HFFc6 (cell line): Measurements from ENCODE around the gene TSPAN1. TPM values are rescaled to one million over a fixed set of nuclear protein-coding genes. Genes with fewer than 3 reads are reported as not detected.

Source experiments
- DNase-seq: peaks from one replicate; pipeline ENCODE4 v3.0.0-alpha.2; 2018
- H3K27ac Mint-ChIP-seq: 2 replicates; pipeline ENCODE4 v1.8.0; 2020; ENCODE audit warnings: mild to moderate bottlenecking, mixed read lengths
- H3K27me3 Mint-ChIP-seq: 2 replicates; pipeline ENCODE4 v1.8.0; 2021; ENCODE audit warnings: mild to moderate bottlenecking, moderate library complexity, mixed read lengths; ENCODE audit not compliant: insufficient read depth
- H3K36me3 Mint-ChIP-seq: 2 replicates; pipeline ENCODE4 v1.8.0; 2021; ENCODE audit warnings: low read depth, mixed read lengths
- H3K4me1 Mint-ChIP-seq: 2 replicates; pipeline ENCODE4 v1.8.0; 2020; ENCODE audit warnings: low read depth, mixed read lengths
- H3K4me3 Mint-ChIP-seq: 2 replicates; pipeline ENCODE4 v1.8.0; 2020; ENCODE audit warnings: mild to moderate bottlenecking, moderate library complexity, mixed read lengths
- H3K9me3 Mint-ChIP-seq: 2 replicates; pipeline ENCODE4 v1.8.0; 2020; ENCODE audit warnings: mild to moderate bottlenecking, mixed read lengths
- total RNA-seq, 6 experiments: library from RNA; stranded (reverse); fragmentation: NEBNext Ultra II Directional; extraction: Animal tissue kit (Norgen Biotek cat#: 25700); gene quantifications; 2 replicates in 1 of 6; 3 replicates in 5 of 6; pipeline ENCODE4 v1.2.3, GENCODE V29; 2021
- TF ChIP-seq, protein P1 (sequence below): fragments of 200-600 bp; sonication (generic); IDR thresholded peaks from 2 replicates; pipeline ENCODE4 v1.5.0; 2021; ENCODE audit warnings: antibody characterized with exemption, mild to moderate bottlenecking

TSPAN1 gene
- total RNA-seq, 6 experiments from 2014 or later: 0.80 to 1.9 (median 1.1) TPM

- H3K9me3 Mint-ChIP-seq: no peaks in the 10 kb centered on the region
- no peak for DNase-seq
- H3K27me3 Mint-ChIP-seq: no peaks in the 10 kb centered on the region
- TF ChIP-seq, protein P1, sequence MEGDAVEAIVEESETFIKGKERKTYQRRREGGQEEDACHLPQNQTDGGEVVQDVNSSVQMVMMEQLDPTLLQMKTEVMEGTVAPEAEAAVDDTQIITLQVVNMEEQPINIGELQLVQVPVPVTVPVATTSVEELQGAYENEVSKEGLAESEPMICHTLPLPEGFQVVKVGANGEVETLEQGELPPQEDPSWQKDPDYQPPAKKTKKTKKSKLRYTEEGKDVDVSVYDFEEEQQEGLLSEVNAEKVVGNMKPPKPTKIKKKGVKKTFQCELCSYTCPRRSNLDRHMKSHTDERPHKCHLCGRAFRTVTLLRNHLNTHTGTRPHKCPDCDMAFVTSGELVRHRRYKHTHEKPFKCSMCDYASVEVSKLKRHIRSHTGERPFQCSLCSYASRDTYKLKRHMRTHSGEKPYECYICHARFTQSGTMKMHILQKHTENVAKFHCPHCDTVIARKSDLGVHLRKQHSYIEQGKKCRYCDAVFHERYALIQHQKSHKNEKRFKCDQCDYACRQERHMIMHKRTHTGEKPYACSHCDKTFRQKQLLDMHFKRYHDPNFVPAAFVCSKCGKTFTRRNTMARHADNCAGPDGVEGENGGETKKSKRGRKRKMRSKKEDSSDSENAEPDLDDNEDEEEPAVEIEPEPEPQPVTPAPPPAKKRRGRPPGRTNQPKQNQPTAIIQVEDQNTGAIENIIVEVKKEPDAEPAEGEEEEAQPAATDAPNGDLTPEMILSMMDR: no peak
- H3K27ac Mint-ChIP-seq: no peak overlapping the region
- peaks cover 7% of the 10 kb centered on the region; the same call in 1 of the 2 replicates for H3K4me1 Mint-ChIP-seq
- no peak overlapping the region for H3K4me3 Mint-ChIP-seq
- H3K36me3 Mint-ChIP-seq: no peaks in the 10 kb centered on the region
Measured at GRCh38 chr1:46180082-46180616, 5.3 kb downstream of the TSPAN1 start.

GRCh38 chr1:46181343-46182260 is 6.7 kb downstream of the TSPAN1 start:
- peak overlapping the region; percentile 88 for H3K27ac Mint-ChIP-seq
- no peaks in the 10 kb centered on the region for H3K9me3 Mint-ChIP-seq

GRCh38 chr1:46183079-46183847 is 8.4 kb downstream of the TSPAN1 start:
- H3K4me1 Mint-ChIP-seq: peaks cover 1% of the 10 kb centered on the region; the same call in 1 of the 2 replicates
- no peak overlapping the region for H3K4me3 Mint-ChIP-seq
- no peaks in the 10 kb centered on the region for H3K27me3 Mint-ChIP-seq
- peak; percentile 96 for DNase-seq
- TF ChIP-seq, protein P1: no peak
- peak overlapping the region; percentile 88 for H3K27ac Mint-ChIP-seq
- no peaks in the 10 kb centered on the region for H3K9me3 Mint-ChIP-seq
- H3K36me3 Mint-ChIP-seq: peaks cover 8% of the 10 kb centered on the region

More at GRCh38 chr1:46181343-46182260, 6.7 kb downstream of the TSPAN1 start:
- DNase-seq: peak; percentile 37
- Mint-ChIP-seq H3K4me1 (peaks cover 7% of the 10 kb centered on the region; the same call in 1 of the 2 replicates), H3K4me3 (peak overlapping the region; percentile 61), H3K36me3 (no peaks in the 10 kb centered on the region), H3K27me3 (no peaks in the 10 kb centered on the region)
- TF ChIP-seq, protein P1: no peak

- TF ChIP-seq, protein P1: no peak
- peak overlapping the region; percentile 88 for H3K27ac Mint-ChIP-seq
- peaks cover 10% of the 10 kb centered on the region for H3K36me3 Mint-ChIP-seq
- H3K4me3 Mint-ChIP-seq: peak overlapping the region; percentile 20; the same call in 1 of the 2 replicates
- no peaks in the 10 kb centered on the region for H3K27me3 Mint-ChIP-seq
- DNase-seq: no peak
- peaks cover 6% of the 10 kb centered on the region; the same call in 1 of the 2 replicates for H3K4me1 Mint-ChIP-seq
- H3K9me3 Mint-ChIP-seq: no peaks in the 10 kb centered on the region
Measured at GRCh38 chr1:46183926-46184557, 9.2 kb downstream of the TSPAN1 start.
